Dendritic cell treated with granulocyte-macrophage colony-stimulating factor and Interleukin-4, amounts not matched to agents 40 ng/mL and 50 ng/mL, for 4 days (primary cell): Measurements from ENCODE around the gene USP32.
A peak's percentile ranks its signal among the peaks of the same experiment; 100 is the strongest.
"Not testable (repeated sequence)": the region's sequence is repeated elsewhere in the genome, so short reads cannot be mapped to it uniquely, and the experiment has no call there.

Experiments used
- H3K27ac Mint-ChIP-seq: one replicate; pipeline ENCODE4 v1.8.0; 2022; ENCODE audit warnings: mild to moderate bottlenecking, mixed read lengths
- H3K27me3 Mint-ChIP-seq: one replicate; pipeline ENCODE4 v1.8.0; 2022; ENCODE audit warnings: mild to moderate bottlenecking, mixed read lengths
- H3K36me3 Mint-ChIP-seq: one replicate; pipeline ENCODE4 v1.8.0; 2022; ENCODE audit warnings: low read depth, mixed read lengths
- H3K4me1 Mint-ChIP-seq: one replicate; pipeline ENCODE4 v1.8.0; 2022; ENCODE audit warnings: low read depth, mixed read lengths
- H3K4me3 Mint-ChIP-seq: one replicate; pipeline ENCODE4 v1.8.0; 2022; ENCODE audit warnings: mild to moderate bottlenecking, moderate library complexity, mixed read lengths
- H3K9me3 Mint-ChIP-seq: one replicate; pipeline ENCODE4 v1.8.0; 2022; ENCODE audit warnings: mixed read lengths
- intact Hi-C: fragments of 100-400 bp; cut with micrococcal nuclease; formaldehyde crosslinking; loops from one replicate; pipeline ENCODE4 v1.15.0; 2022

The USP32 gene

DNA sequence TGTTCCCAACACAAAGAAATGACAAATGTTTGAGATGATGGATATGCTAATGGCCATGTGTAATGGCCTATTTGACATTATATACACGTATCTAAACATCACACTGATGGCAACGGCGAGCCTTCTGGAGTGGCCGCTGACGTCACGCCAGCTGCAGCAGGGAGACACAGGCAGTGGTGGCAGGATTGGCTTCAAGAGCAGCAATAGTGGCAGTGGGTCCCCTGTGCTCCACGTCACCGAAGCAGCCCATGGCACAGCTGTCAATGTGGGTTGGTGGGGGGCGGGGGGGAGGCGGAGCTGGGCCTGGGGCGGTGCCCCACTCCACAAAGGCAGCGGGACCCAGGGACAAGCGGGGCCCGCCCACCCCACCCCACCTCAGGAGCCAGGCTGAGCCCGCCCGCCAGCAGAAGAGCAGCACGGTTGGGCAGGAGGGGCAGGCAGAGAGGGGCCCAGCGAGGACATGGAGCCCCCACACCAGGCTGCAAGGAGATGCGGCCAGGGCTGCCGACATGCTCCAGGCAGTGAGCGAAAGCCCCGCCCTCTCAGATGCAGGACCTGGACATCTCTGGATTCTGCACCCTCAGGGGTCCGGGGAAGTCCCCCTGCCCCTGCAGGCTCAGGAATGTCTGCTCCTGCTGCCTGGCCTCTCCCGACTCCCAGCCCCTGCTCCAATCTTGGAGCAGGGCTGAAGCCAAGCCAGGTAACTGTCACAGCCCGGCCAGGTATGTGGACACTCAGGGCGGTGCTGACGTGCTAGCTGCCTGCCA, 64.6 kb downstream of the USP32 start:
- intact Hi-C loops: no loop called here
- H3K4me3 Mint-ChIP-seq: no peak overlapping the region
- H3K36me3 Mint-ChIP-seq: peaks cover 53% of the 10 kb centered on the region
- peaks cover 20% of the 10 kb centered on the region for H3K4me1 Mint-ChIP-seq
- H3K27ac Mint-ChIP-seq: no peak overlapping the region
- no peaks in the 10 kb centered on the region for H3K27me3 Mint-ChIP-seq
- no peaks in the 10 kb centered on the region for H3K9me3 Mint-ChIP-seq

GRCh38 chr17:60326702-60327101, 65.2 kb downstream of the USP32 start:
- intact Hi-C loops: no loop called here
- Mint-ChIP-seq H3K27me3 (no peaks in the 10 kb centered on the region), H3K36me3 (peaks cover 48% of the 10 kb centered on the region), H3K9me3 (no peaks in the 10 kb centered on the region), H3K27ac (no peak overlapping the region), H3K4me3 (no peak overlapping the region), H3K4me1 (peaks cover 20% of the 10 kb centered on the region)

DNA sequence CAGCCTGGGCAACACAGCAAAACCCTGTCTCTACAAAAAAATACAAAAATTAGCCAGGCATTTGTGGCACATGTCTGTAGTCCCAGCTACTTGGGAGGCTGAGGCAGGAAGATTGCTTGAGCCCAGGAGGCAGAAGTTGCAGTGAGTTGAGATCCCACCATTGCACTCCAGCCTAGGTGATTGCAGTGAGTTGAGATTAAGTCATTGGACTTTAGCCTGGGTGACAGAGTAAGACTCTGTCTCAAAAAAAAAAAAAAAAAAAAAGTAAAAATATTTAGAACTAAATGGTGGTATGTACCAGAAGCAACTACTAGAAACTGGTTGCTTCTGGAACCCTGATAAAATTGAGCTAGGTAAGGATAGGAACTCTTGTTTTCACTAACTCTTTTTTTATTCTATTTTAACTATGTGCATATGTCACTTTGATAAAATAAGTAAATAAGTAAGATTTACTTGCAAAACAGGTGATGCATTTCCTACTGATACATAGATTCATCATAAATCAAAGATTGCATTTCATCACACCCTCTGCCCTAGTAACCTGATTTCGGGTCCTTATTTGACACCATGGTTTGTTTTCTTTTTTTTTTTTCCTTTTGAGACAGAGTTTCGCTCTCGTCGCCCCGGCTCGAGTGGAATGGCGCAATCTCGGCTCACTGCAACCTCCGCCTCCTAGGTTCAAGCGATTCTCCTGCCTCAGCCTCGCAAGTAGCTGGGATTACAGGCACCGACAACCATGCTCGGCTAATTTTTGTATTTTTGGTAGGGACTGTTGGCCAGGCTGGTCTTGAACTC, 66.0 kb downstream of the USP32 start:
- Mint-ChIP-seq H3K4me3 (no peak overlapping the region), H3K27ac (no peak overlapping the region), H3K4me1 (peaks cover 20% of the 10 kb centered on the region), H3K9me3 (no peaks in the 10 kb centered on the region), H3K36me3 (peaks cover 40% of the 10 kb centered on the region), H3K27me3 (no peaks in the 10 kb centered on the region)
- intact Hi-C loops: no loop called here

DNA sequence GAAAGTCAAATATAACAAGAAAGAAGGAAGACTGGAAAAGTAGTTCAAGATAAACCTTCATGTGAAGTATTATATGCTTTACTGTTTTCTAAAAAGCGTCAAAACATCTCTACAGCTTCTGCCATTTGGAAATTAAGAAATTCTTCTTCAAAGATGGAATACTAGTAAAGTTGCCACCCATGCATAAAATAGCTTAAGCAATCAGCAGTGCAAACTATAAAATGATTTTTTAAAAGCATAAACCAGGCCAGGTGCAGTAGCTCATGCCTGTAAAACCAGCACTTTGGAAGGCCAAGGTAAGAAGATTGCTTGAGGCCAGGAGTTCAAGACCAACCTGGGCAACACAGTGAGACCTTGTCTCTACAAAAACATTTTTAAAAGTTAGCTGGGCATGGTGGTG, 68.2 kb downstream of the USP32 start:
- Mint-ChIP-seq H3K9me3 (no peaks in the 10 kb centered on the region), H3K27me3 (no peaks in the 10 kb centered on the region), H3K4me1 (peaks cover 16% of the 10 kb centered on the region), H3K4me3 (no peak overlapping the region), H3K36me3 (peaks cover 33% of the 10 kb centered on the region), H3K27ac (no peak overlapping the region)
- intact Hi-C loops: no loop called here

GRCh38 chr17:60322056-60322387, 69.9 kb downstream of the USP32 start:
- no peak overlapping the region for H3K4me3 Mint-ChIP-seq
- H3K27ac Mint-ChIP-seq: no peak overlapping the region
- peaks cover 19% of the 10 kb centered on the region for H3K36me3 Mint-ChIP-seq
- intact Hi-C loops: no loop called here
- H3K27me3 Mint-ChIP-seq: no peaks in the 10 kb centered on the region
- peaks cover 10% of the 10 kb centered on the region for H3K4me1 Mint-ChIP-seq
- no peaks in the 10 kb centered on the region for H3K9me3 Mint-ChIP-seq

DNA sequence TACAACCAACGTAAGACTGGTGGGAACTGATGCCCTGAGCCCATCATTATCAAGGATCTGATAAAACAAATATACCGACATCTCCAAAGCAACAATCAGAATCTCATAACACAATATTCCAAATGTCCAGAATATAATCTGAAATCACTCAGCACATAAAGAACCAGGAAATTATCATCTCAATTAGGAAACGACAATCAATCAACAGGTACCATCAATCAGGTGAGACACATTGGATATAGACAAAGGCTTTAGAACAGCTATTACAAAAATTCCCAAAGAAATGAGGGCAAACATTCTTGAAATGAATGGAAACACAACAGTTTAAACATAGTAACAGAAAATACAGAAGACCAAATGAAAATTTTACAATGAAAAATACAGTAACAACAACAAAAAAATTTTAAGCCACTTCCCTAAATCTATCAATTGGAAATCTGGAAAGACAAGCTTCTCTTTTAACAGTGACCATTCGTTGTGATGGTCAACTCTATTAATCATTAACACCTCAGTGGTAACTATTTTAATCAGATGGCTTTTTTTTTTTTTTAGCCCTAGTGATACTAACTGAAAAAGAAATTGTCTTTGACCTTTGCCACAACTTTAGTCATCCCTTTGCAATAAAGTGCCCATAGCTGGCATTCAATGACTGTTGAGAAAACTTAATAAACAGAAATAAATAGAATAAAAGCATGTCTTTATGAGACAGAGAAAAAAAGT, 70.4 kb downstream of the USP32 start:
- no peaks in the 10 kb centered on the region for H3K9me3 Mint-ChIP-seq
- H3K4me1 Mint-ChIP-seq: peaks cover 12% of the 10 kb centered on the region
- intact Hi-C loops: no loop called here
- H3K4me3 Mint-ChIP-seq: no peak overlapping the region
- H3K36me3 Mint-ChIP-seq: peaks cover 22% of the 10 kb centered on the region
- H3K27ac Mint-ChIP-seq: no peak overlapping the region
- no peaks in the 10 kb centered on the region for H3K27me3 Mint-ChIP-seq

DNA sequence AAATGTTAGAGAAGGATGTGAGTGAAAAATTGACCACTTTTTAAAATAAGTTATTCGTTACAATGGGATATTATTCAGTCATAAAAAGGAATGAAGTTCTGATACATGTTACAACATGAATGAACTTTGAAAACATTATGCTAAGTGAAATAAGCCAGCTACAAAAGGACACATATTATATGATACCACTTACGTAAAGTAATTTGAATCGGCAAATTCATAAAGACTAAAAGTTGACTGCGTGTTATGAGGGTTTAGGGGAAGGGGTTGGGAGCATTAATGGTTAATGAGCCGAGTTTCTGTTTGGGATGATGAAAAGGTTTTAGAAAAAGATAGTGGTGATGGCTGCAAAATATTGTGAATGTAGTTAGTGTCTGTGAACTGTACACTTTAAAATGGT, 73.1 kb downstream of the USP32 start:
- no peak overlapping the region for H3K27ac Mint-ChIP-seq

DNA sequence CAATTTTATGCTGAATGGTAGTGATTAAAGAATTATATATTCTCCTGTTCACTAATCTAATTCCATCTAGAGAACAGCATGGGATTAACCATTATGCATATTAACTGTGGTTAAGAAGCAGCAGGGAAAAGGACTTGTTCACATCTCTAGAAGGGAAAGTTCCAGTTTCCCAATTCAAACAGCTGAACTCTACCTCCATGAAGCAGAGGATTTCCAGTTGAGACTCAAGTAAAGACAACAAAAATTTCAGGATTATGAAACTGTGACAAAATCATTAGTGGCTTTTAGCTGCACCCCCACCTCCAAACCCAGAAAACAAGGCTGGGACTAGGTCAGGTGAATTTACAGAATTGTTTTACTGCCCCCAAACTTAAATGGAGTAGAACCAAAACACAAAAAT, 73.6 kb downstream of the USP32 start:
- H3K4me1 Mint-ChIP-seq: peaks cover 28% of the 10 kb centered on the region
- no peaks in the 10 kb centered on the region for H3K9me3 Mint-ChIP-seq
- H3K4me3 Mint-ChIP-seq: no peak overlapping the region
- H3K36me3 Mint-ChIP-seq: peaks cover 14% of the 10 kb centered on the region
- intact Hi-C loops: no loop called here
- H3K27ac Mint-ChIP-seq: no peak overlapping the region
- H3K27me3 Mint-ChIP-seq: no peaks in the 10 kb centered on the region

More for the DNA sequence above, 73.1 kb downstream of the USP32 start:
- Mint-ChIP-seq H3K36me3 (peaks cover 14% of the 10 kb centered on the region), H3K9me3 (no peaks in the 10 kb centered on the region), H3K4me1 (peaks cover 24% of the 10 kb centered on the region), H3K27me3 (no peaks in the 10 kb centered on the region), H3K4me3 (no peak overlapping the region)
- intact Hi-C loops: no loop called here

DNA sequence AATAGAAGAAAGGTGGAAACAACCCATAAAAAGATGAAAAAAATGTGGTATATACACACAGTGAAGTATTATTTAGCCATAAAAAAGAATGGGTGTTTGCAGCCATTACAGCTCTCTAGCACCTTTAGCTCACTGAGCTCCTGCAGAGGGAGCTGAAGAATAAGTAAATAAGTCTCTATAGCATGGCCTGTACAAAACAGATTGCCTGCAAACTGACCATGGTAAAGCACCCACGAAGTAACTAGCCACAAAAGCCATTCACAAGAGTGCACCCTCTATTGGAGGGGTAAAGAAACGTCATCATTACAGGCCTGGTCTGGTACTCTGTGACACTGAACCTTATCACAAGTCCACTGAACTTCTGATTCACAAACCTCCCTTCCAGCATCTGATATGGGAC, 76.3 kb downstream of the USP32 start:
- Mint-ChIP-seq H3K4me1 (peaks cover 28% of the 10 kb centered on the region), H3K4me3 (no peak overlapping the region), H3K36me3 (peaks cover 18% of the 10 kb centered on the region), H3K27ac (no peak overlapping the region), H3K27me3 (no peaks in the 10 kb centered on the region), H3K9me3 (no peaks in the 10 kb centered on the region)
- intact Hi-C loops: no loop called here

DNA sequence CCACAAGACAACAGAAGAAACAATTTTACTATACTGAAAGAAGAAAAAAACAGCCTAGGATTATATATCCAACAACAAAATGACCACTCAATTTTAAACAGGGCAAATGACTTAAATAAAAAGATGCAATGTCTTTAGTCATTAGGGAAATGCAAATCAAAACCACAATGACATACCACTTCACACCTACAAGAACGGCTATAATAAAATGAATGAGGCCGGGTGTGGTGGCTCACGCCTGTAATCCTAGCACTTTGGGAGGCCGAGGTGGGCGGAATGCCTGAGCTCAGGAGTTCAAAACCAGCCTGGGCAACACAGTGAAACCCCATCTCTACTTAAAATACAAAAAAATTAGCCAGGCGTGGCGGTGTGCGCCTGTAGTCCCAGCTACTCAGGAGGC, 77.0 kb downstream of the USP32 start:
- intact Hi-C loops, H3K9me3 Mint-ChIP-seq, H3K27me3 Mint-ChIP-seq, H3K4me3 Mint-ChIP-seq: not testable (repeated sequence)
- H3K27ac Mint-ChIP-seq: peak overlapping the region; percentile 56
- H3K4me1 Mint-ChIP-seq: peaks cover 27% of the 10 kb centered on the region
- peaks cover 25% of the 10 kb centered on the region for H3K36me3 Mint-ChIP-seq

DNA sequence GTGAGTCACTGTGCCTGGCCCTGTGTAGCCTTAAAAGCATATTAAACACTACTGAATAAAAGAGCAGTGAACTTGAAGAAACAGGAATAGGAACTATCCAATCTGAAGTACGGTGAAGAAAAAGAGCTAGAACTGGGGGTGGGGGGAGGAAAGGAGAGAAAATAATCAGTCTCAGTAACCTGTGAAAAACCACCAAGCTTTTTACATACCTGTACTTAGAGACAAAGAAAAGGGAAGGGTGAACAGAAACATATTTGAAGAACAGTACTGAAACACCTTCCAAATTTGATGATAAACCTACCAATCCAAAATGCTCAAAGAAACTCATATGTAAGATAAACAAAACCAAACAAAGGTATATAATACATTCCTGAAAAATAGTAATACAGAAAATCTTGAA, 77.5 kb downstream of the USP32 start:
- Mint-ChIP-seq H3K9me3 (no peaks in the 10 kb centered on the region), H3K27me3 (no peaks in the 10 kb centered on the region), H3K4me3 (no peak overlapping the region), H3K4me1 (peaks cover 32% of the 10 kb centered on the region), H3K36me3 (peaks cover 30% of the 10 kb centered on the region), H3K27ac (peak overlapping the region; percentile 56)
- intact Hi-C loops: no loop called here

DNA sequence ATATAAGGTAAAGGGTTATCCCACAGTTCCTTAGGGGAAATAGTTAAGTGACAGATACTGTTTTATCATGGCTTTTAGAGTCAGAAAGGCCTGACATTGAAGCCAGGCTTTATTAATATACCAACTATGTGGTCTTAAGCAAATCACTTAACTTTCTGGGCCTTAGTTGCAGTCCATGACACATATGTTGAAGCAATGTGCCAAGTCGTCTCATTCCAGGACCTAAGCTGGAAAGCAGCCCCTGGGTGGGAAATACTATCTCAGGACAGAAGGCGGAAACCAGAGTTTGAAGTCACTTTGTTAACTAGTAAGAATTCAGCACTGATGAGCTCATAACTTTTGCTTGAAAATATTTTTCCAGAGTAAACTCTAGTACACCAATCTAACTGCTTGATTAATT, 80.0 kb downstream of the USP32 start:
- no peak overlapping the region for H3K4me3 Mint-ChIP-seq
- H3K9me3 Mint-ChIP-seq: no peaks in the 10 kb centered on the region
- H3K4me1 Mint-ChIP-seq: peaks cover 45% of the 10 kb centered on the region
- H3K27ac Mint-ChIP-seq: no peak overlapping the region
- peaks cover 45% of the 10 kb centered on the region for H3K36me3 Mint-ChIP-seq
- H3K27me3 Mint-ChIP-seq: no peaks in the 10 kb centered on the region
- intact Hi-C loops: no loop called here

GRCh38 chr17:60311186-60311585, 80.7 kb downstream of the USP32 start:
- peaks cover 41% of the 10 kb centered on the region for H3K36me3 Mint-ChIP-seq
- peaks cover 39% of the 10 kb centered on the region for H3K4me1 Mint-ChIP-seq
- no peak overlapping the region for H3K4me3 Mint-ChIP-seq
- H3K27me3 Mint-ChIP-seq: no peaks in the 10 kb centered on the region
- H3K9me3 Mint-ChIP-seq: no peaks in the 10 kb centered on the region
- intact Hi-C loops: no loop called here
- no peak overlapping the region for H3K27ac Mint-ChIP-seq

DNA sequence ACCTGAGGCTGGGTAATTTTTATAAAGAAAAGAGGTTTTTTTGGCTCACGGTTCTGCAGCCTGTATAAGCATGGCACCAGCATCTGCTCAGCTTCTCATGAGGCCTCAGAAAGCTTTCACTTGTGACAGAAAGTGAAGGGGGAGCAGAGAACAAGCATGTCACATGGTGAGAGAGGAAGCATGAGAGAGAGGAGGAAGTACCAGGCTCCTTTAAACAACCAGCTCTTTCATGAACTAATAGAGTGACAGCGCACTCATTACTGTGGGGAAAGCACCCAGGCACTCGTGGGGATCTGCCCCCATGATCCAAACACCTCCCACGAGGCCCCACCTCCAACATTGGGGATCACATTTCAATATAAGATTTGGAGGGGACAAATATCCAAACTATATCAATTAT, 86.8 kb downstream of the USP32 start:
- Mint-ChIP-seq H3K27me3 (no peaks in the 10 kb centered on the region), H3K27ac (peak overlapping the region; percentile 41), H3K36me3 (peaks cover 45% of the 10 kb centered on the region), H3K4me3 (peak overlapping the region; percentile 20), H3K9me3 (no peaks in the 10 kb centered on the region), H3K4me1 (peaks cover 40% of the 10 kb centered on the region)
- intact Hi-C loops: no loop called here
